H1 (cell line): ENCODE results near the gene LAMB1. TPM values are rescaled to one million over a fixed set of nuclear protein-coding genes. Genes with fewer than 3 reads are reported as not detected.

Source experiments
- CTCF ChIA-PET: fragments of 300-600 bp; sonication (Branson Sonifier 250); formaldehyde crosslinking; loops from one replicate; lab custom pipeline; 2021; ENCODE audit not compliant: partially characterized antibody; lab: Charles Lee
- POLR2A ChIA-PET: fragments of 300-600 bp; sonication (Branson Sonifier 250); formaldehyde crosslinking; loops from one replicate; lab custom pipeline; 2021; ENCODE audit warnings: inconsistent platforms; ENCODE audit not compliant: partially characterized antibody; lab: Charles Lee
- DNase-seq, 2 experiments: peaks; one replicate each; pipeline versions ENCODE4 v3.0.0 to v3.0.0-alpha.2; 2010 to 2022; ENCODE audit warnings: low spot score in 2 of 2, low read depth in 1 of 2, mixed read lengths in 1 of 2
- FAIRE-seq: peaks from 2 replicates; lab custom pipeline; 2011; peaks lifted over from hg19 to GRCh38; lab: Jason Lieb, UNC
- H2AFZ ChIP-seq: 2 replicates; pipeline ENCODE4 v1.8.1; 2012; ENCODE audit warnings: low read length, inconsistent platforms
- H2AK5ac ChIP-seq: 2 replicates; pipeline ENCODE4 v1.6.1; 2013; ENCODE audit warnings: low read depth, low read length
- H2BK120ac ChIP-seq: replicated peaks from 2 replicates; pipeline ENCODE3; 2013; ENCODE audit warnings: low read depth, low read length, inconsistent platforms
- H2BK12ac ChIP-seq: 2 replicates; pipeline ENCODE4 v1.6.1; 2013; ENCODE audit warnings: low read depth, low read length
- H2BK15ac ChIP-seq: 2 replicates; pipeline ENCODE4 v1.6.1; 2013; ENCODE audit warnings: low read length
- H2BK20ac ChIP-seq: 2 replicates; pipeline ENCODE4 v1.6.1; 2013; ENCODE audit warnings: low read length
- H2BK5ac ChIP-seq: 2 replicates; pipeline ENCODE4 v1.6.1; 2013; ENCODE audit warnings: low read depth, low read length
- H3K14ac ChIP-seq: 2 replicates; pipeline ENCODE4 v1.6.1; 2013; ENCODE audit warnings: inconsistent platforms; ENCODE audit not compliant: insufficient read length
- H3K18ac ChIP-seq: 2 replicates; pipeline ENCODE4 v1.6.1; 2013; ENCODE audit warnings: low read length; ENCODE audit errors: extremely low read depth
- H3K23ac ChIP-seq: 2 replicates; pipeline ENCODE4 v1.6.1; 2013; ENCODE audit warnings: inconsistent platforms; ENCODE audit not compliant: insufficient read length
- H3K23me2 ChIP-seq: 2 replicates; pipeline ENCODE4 v1.6.1; 2013; ENCODE audit warnings: low read depth, low read length
- H3K27ac ChIP-seq: 2 replicates; pipeline ENCODE4 v1.6.1; 2011; ENCODE audit warnings: low read depth, low read length, inconsistent platforms
- H3K27me3 ChIP-seq, 4 experiments: replicated peaks in 1 of 4; 1 replicate in 1 of 4; 2 replicates in 3 of 4; pipeline versions ENCODE4 v1.6.1 to v1.8.1; 2011 to 2013; ENCODE audit warnings: low read length in 3 of 4, mild to moderate bottlenecking in 3 of 4, inconsistent platforms in 2 of 4, mixed read lengths in 2 of 4, moderate library complexity in 1 of 4; ENCODE audit not compliant: control insufficient read depth in 3 of 4, insufficient read depth in 3 of 4; ENCODE audit errors: extremely low read depth in 1 of 4
- H3K36me3 ChIP-seq, 4 experiments: 2 replicates each; pipeline versions ENCODE4 v1.6.1 to v1.8.1; 2011 to 2013; ENCODE audit warnings: mild to moderate bottlenecking in 4 of 4, low read length in 3 of 4, moderate library complexity in 2 of 4, control low read depth in 1 of 4, inconsistent platforms in 1 of 4; ENCODE audit not compliant: insufficient read depth in 4 of 4, control insufficient read depth in 2 of 4
- H3K4ac ChIP-seq: replicated peaks from 2 replicates; pipeline ENCODE3; 2013; ENCODE audit warnings: low read length, low read depth, mixed read lengths, inconsistent platforms; ENCODE audit not compliant: insufficient read length
- H3K4me1 ChIP-seq, 4 experiments: replicated peaks in 1 of 4; 1 replicate in 1 of 4; 2 replicates in 3 of 4; pipeline versions ENCODE4 v1.6.1 to v1.8.1; 2011 to 2013; ENCODE audit warnings: low read length in 3 of 4, inconsistent platforms in 2 of 4, mixed read lengths in 1 of 4; ENCODE audit not compliant: insufficient read depth in 4 of 4, control insufficient read depth in 3 of 4
- H3K4me2 ChIP-seq, 2 experiments: 2 replicates each; pipeline versions ENCODE4 v1.6.1 to v1.8.1; 2011 to 2013; ENCODE audit warnings: low read depth in 2 of 2, low read length in 2 of 2, control low read depth in 1 of 2, inconsistent platforms in 1 of 2, mild to moderate bottlenecking in 1 of 2; ENCODE audit not compliant: insufficient read depth in 1 of 2
- H3K4me3 ChIP-seq, 4 experiments: fragments of 200-600, 300-600 bp in 1 of 4; sonication (generic), shearing (Covaris generic), sonication (Bioruptor Twin) in 1 of 4; 2 replicates each; pipeline versions ENCODE4 v1.5.1 to v1.8.1; 2011 to 2016; ENCODE audit warnings: low read length in 4 of 4, low read depth in 3 of 4, control low read depth in 2 of 4, inconsistent platforms in 2 of 4, mild to moderate bottlenecking in 2 of 4, mixed read lengths in 1 of 4, moderate library complexity in 1 of 4; ENCODE audit not compliant: insufficient read depth in 2 of 4; ENCODE audit errors: extremely low read depth in 1 of 4
- H3K56ac ChIP-seq: replicated peaks from 2 replicates; pipeline ENCODE3; 2013; ENCODE audit warnings: low read depth, mild to moderate bottlenecking, mixed read lengths, low read length, inconsistent platforms; ENCODE audit not compliant: insufficient read length
- H3K79me1 ChIP-seq: 2 replicates; pipeline ENCODE4 v1.6.1; 2013; ENCODE audit warnings: low read depth, low read length, control low read depth
- H3K79me2 ChIP-seq, 2 experiments: 2 replicates each; pipeline versions ENCODE4 v1.6.1 to v1.8.1; 2012 to 2013; ENCODE audit warnings: low read length in 2 of 2, mild to moderate bottlenecking in 2 of 2, inconsistent platforms in 1 of 2; ENCODE audit not compliant: insufficient read depth in 2 of 2, control insufficient read depth in 1 of 2
- H3K9ac ChIP-seq, 4 experiments: replicated peaks in 1 of 4; 1 replicate in 1 of 4; 2 replicates in 3 of 4; pipeline versions ENCODE4 v1.6.1 to v1.8.1; 2011 to 2013; ENCODE audit warnings: low read depth in 3 of 4, low read length in 3 of 4, control low read depth in 2 of 4, mild to moderate bottlenecking in 2 of 4, moderate library complexity in 2 of 4, inconsistent platforms in 1 of 4; ENCODE audit errors: extremely low read depth in 1 of 4
- H3K9me3 ChIP-seq, 2 experiments: 2 replicates each; pipeline versions ENCODE4 v1.6.1 to v1.8.1; 2012 to 2013; ENCODE audit warnings: mild to moderate bottlenecking in 2 of 2, moderate library complexity in 2 of 2, control low read depth in 1 of 2, inconsistent platforms in 1 of 2, low read depth in 1 of 2, low read length in 1 of 2, mixed read lengths in 1 of 2; ENCODE audit not compliant: insufficient read depth in 2 of 2
- H4K20me1 ChIP-seq, 2 experiments: replicated peaks in 1 of 2; 2 replicates each; pipeline versions ENCODE3 to v1.8.1; 2011 to 2013; ENCODE audit warnings: inconsistent platforms in 2 of 2, low read length in 2 of 2, mild to moderate bottlenecking in 1 of 2; ENCODE audit not compliant: insufficient read depth in 2 of 2, control insufficient read depth in 1 of 2
- H4K5ac ChIP-seq: 2 replicates; pipeline ENCODE4 v1.6.1; 2013; ENCODE audit warnings: low read length, low read depth, mixed read lengths, inconsistent platforms; ENCODE audit not compliant: insufficient read length
- H4K8ac ChIP-seq: 2 replicates; pipeline ENCODE4 v1.8.0; 2013; ENCODE audit warnings: mild to moderate bottlenecking, moderate library complexity, low read length, inconsistent platforms; ENCODE audit not compliant: insufficient read depth; ENCODE audit errors: extremely low read depth
- H4K91ac ChIP-seq: replicated peaks from 2 replicates; pipeline ENCODE3; 2013; ENCODE audit warnings: low read length, mixed read lengths, inconsistent platforms; ENCODE audit not compliant: insufficient read length
- GTF2F1 ChIP-seq: IDR thresholded peaks from 2 replicates; pipeline ENCODE4 v1.6.1; 2012; ENCODE audit warnings: low read depth, low read length, improper control_type of control experiment, borderline replicate concordance
- SP4 ChIP-seq: IDR thresholded peaks from 2 replicates; pipeline ENCODE4 v1.6.1; 2012; ENCODE audit warnings: low read length, inconsistent platforms
- TAF1 ChIP-seq: IDR thresholded peaks from 2 replicates; pipeline ENCODE4 v1.6.1; 2011; ENCODE audit warnings: mild to moderate bottlenecking, low read depth, low read length
- ZNF274 ChIP-seq: IDR thresholded peaks from 2 replicates; pipeline ENCODE4 v1.7.0; 2012; ENCODE audit warnings: low read length, borderline replicate concordance; ENCODE audit errors: extremely low read depth
- WGBS, 2 experiments: shearing (Covaris generic) in 1 of 2; methylation state at CpG; one replicate each; pipeline versions ENCODE4 v1.1.6 to v1.1.7; 2013 to 2015; ENCODE audit warnings: low lambda C conversion rate in 2 of 2, mixed read lengths in 2 of 2, inconsistent platforms in 1 of 2, low coverage in 1 of 2, missing lambda C conversion rate in 1 of 2; ENCODE audit not compliant: insufficient replicate concordance in 2 of 2, insufficient coverage in 1 of 2, insufficient read length in 1 of 2; ENCODE audit errors: extremely low coverage in 1 of 2, missing lambda C conversion rate in 1 of 2; 5-methylcytosine and 5-hydroxymethylcytosine counted together
- polyA plus RNA-seq, 7 experiments: library from polyadenylated mRNA; depleted of rRNA in 3 of 7; stranded (reverse) in 5 of 7; unstranded in 2 of 7; fragments of >200 nt in 5 of 7; fragments of 200-250 nt in 2 of 7; gene quantifications; 1 replicate in 5 of 7; 2 replicates in 1 of 7; 4 replicates in 1 of 7; pipeline versions ENCODE4 v1.2.1 to v1.2.3, GENCODE V29; 2011 to 2013; ENCODE audit warnings: missing spikeins in 2 of 7, mixed read lengths in 2 of 7
- total RNA-seq: library from RNA; stranded (reverse); fragmentation: NEBNext Ultra II Directional; extraction: Animal tissue kit (Norgen Biotek cat#: 25700); gene quantifications from 2 replicates; pipeline ENCODE4 v1.2.1, GENCODE V29; 2021

Gene LAMB1
- total and polyA plus RNA-seq, 2 of the 8 experiments (the other 6 are each of a cell fraction or from before 2014, with no cell fraction given) = 31.9 to 38.5 TPM

GRCh38 chr7:107971100-107971499, 31.9 kb downstream of the LAMB1 start:
- H4K5ac ChIP-seq = no peak overlapping the region
- H2BK5ac ChIP-seq = no peak overlapping the region
- no peak overlapping the region for H3K18ac ChIP-seq
- no peak overlapping the region for H2AFZ ChIP-seq
- no peak overlapping the region for H3K14ac ChIP-seq
- no peak overlapping the region for H3K9ac ChIP-seq
- H3K9me3 ChIP-seq = no peaks in the 10 kb centered on the region
- H2BK20ac ChIP-seq = no peak overlapping the region
- FAIRE-seq (no peak), DNase-seq (no peak)
- H4K91ac ChIP-seq = no peak overlapping the region
- no peaks in the 10 kb centered on the region for H3K27me3 ChIP-seq
- ChIA-PET CTCF (interaction anchor here (1.1 to 2.7 kb wide), 2 partner anchors 12 to 904 kb away, joined by 3 to 19 read pairs; no protein-coding TSS in a partner anchor), POLR2A (no interaction called here)
- H3K4ac ChIP-seq = no peak overlapping the region
- no peaks in the 10 kb centered on the region for H4K20me1 ChIP-seq
- WGBS, 2 experiments = 95 to 100% methylated on average over 2 to 3 of the region's 3 CpGs
- no peak overlapping the region for H4K8ac ChIP-seq
- H3K4me3 ChIP-seq = no peak overlapping the region
- H2BK12ac ChIP-seq = no peak overlapping the region
- no peaks in the 10 kb centered on the region for H3K23me2 ChIP-seq
- H3K36me3 ChIP-seq = peaks cover 3 to 28% (median 9%) of the 10 kb centered on the region in 4 experiments; a peak in 6 of 8 replicates
- no peaks in the 10 kb centered on the region for H3K79me1 ChIP-seq
- no peak overlapping the region for H2BK15ac ChIP-seq
- no peak overlapping the region for H3K27ac ChIP-seq
- H2AK5ac ChIP-seq = no peak overlapping the region
- H3K23ac ChIP-seq = no peak overlapping the region
- no peak overlapping the region for H3K56ac ChIP-seq
- no peak overlapping the region for H2BK120ac ChIP-seq
- no peak overlapping the region for H3K4me2 ChIP-seq
- H3K4me1 ChIP-seq = peaks cover 0 to 12% (median 10%) of the 10 kb centered on the region in 4 experiments; a peak in 6 of 7 replicates
- no peaks in the 10 kb centered on the region for H3K79me2 ChIP-seq
- TF ChIP-seq SP4 (no peak), TAF1 (no peak), GTF2F1 (no peak), ZNF274 (no peak)
